ENCODE results near the gene PML.
"Not testable (repeated sequence)": the region's sequence is repeated elsewhere in the genome, so short reads cannot be mapped to it uniquely, and the experiment has no call there.

Gene PML

DNA sequence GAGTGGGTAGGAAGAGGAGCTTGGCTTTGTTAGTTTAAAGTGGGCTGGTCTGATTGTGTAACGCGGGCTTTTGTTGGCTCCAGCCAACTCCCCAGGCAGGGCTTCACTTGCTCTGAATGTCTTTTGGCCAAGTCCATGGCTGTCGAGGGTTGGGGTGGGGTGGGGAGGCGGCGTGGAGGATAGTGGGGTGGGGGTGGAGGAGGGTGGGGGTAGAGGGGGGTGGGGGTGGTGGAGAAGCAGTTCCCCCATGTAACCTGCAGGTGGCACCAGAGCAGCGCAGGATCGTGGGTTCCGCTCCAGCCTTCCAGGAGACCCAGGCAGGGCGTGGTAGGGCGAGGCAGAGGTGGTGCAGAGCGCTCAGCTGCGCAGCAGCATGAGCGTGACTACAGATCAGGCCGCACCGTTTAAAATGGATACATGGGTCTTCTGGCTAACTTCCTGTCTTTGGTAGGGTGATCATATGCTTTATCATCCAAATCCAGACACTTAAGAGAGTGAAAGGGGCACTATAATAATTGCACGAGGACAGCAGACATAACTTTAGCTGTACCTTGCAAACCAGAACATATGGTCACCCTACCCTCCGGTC lies 59.5 kb downstream of the PML start:
- Histone ChIP-seq H3K27me3 (ENCODE audit: control insufficient read depth, insufficient read depth, low read length) (peaks cover 12% of the 10 kb centered on the region; the same call in 1 of the 2 replicates), H3K4me3 (ENCODE audit: low read depth, low read length) (no peak overlapping the region), H3K9ac (ENCODE audit: low read length) (no peak overlapping the region), H3K4me1 (ENCODE audit: control insufficient read depth, insufficient read depth, low read length) (peaks cover 5% of the 10 kb centered on the region; the same call in 1 of the 2 replicates), H3K27ac (ENCODE audit: low read depth, low read length) (no peak overlapping the region), H3K9me3 (ENCODE audit: control insufficient read depth, insufficient read depth, low read depth, low read length) (peaks cover 5% of the 10 kb centered on the region; the same call in 1 of the 2 replicates), H3K36me3 (ENCODE audit: control insufficient read depth, insufficient read depth, low read length) (no peaks in the 10 kb centered on the region)

DNA sequence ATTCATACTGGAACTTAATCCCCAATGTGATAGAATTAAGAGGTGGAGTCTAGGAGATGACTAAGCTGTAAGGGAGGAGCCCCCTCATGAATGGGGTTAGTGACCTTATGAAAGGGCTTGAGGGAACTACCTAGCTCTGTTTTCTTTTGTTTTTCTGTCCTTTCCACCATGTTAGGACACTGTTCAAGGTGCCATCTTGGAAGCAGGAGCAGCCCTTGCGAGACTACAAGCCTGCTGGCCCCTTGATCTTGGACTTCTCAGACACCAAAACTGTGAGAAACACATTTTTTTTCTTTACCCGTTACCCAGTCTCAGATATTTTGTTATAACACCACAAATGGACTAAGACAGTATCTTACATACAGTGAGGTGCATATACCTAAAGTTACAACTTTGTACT lies 61.3 kb downstream of the PML start:
- Histone ChIP-seq H3K9me3 (ENCODE audit: control insufficient read depth, insufficient read depth, low read depth, low read length) (peaks cover 5% of the 10 kb centered on the region; the same call in 1 of the 2 replicates), H3K27me3 (ENCODE audit: control insufficient read depth, insufficient read depth, low read length) (peaks cover 12% of the 10 kb centered on the region; the same call in 1 of the 2 replicates), H3K4me3 (ENCODE audit: low read depth, low read length) (no peak overlapping the region), H3K27ac (ENCODE audit: low read depth, low read length) (no peak overlapping the region), H3K36me3 (ENCODE audit: control insufficient read depth, insufficient read depth, low read length) (no peaks in the 10 kb centered on the region), H3K4me1 (ENCODE audit: control insufficient read depth, insufficient read depth, low read length) (peaks cover 5% of the 10 kb centered on the region; the same call in 1 of the 2 replicates), H3K9ac (ENCODE audit: low read length) (no peak overlapping the region)

DNA sequence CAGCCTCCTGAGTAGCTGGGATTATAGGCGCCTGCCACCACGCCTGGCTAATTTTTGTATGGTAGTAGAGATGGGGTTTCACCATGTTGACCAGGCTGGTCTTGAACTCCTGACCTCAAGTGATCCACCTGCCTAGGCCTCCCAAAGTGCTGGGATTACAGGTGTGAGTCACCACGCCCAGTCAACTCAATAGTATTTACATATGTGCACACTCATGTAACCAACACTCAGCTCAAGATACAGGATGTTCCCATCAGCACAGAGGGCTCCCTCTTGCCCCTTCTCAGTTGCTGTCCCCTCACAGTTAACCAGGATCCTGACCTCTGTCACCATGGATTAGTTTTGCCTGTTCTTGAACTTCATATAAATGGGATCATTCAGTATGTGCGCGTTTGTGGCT lies 61.8 kb downstream of the PML start:
- H3K4me1 ChIP-seq (ENCODE audit: control insufficient read depth, insufficient read depth, low read length); H3K27ac ChIP-seq (ENCODE audit: low read depth, low read length); H3K36me3 ChIP-seq (ENCODE audit: control insufficient read depth, insufficient read depth, low read length); H3K9me3 ChIP-seq (ENCODE audit: control insufficient read depth, insufficient read depth, low read depth, low read length); H3K9ac ChIP-seq (ENCODE audit: low read length); H3K4me3 ChIP-seq (ENCODE audit: low read depth, low read length): not testable (repeated sequence)
- H3K27me3 ChIP-seq (ENCODE audit: control insufficient read depth, insufficient read depth, low read length), result peaks cover 12% of the 10 kb centered on the region; the same call in 1 of the 2 replicates

DNA sequence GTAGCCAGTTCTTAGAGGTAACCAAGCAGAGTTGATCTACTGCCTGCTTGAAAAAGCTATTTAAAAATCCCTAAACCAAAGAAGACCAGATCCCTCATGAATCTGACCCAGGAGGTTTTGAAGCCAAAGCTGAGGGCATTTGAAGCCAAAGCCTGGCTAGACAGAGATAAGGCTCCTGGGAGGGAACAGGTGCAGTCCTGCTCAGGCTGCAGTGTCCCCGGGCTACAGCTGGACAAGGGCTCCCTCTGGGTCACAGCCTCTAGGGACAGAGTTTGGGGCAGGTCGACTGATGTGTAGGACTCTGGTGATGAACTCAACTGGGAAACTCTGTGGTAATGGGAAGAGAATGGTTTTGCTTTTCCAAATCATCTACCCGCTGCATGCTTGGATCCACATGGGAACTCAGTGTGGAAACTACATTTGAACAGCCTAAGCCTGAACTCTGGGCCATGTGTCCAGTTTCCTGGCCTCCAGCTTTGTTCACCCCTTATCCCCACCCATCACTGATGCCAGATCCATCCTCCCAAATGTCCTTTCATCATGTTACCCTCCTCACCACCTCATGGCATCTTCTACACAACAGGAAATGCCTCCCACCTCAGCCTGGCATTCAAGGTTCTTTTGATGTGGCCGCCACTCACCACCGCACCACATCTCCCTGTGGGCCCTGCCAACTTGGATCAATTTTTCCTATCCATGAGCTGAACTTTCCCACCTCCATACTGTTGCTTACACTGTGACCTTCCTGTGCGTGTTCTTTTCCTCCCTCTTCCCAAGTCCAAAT lies 64.7 kb downstream of the PML start:
- H3K9me3 ChIP-seq (ENCODE audit: control insufficient read depth, insufficient read depth, low read depth, low read length); H3K4me3 ChIP-seq (ENCODE audit: low read depth, low read length); H3K27ac ChIP-seq (ENCODE audit: low read depth, low read length); H3K36me3 ChIP-seq (ENCODE audit: control insufficient read depth, insufficient read depth, low read length); H3K9ac ChIP-seq (ENCODE audit: low read length); H3K4me1 ChIP-seq (ENCODE audit: control insufficient read depth, insufficient read depth, low read length): not testable (repeated sequence)
- peaks cover 11% of the 10 kb centered on the region; the same call in 1 of the 2 replicates for H3K27me3 ChIP-seq (ENCODE audit: control insufficient read depth, insufficient read depth, low read length)

DNA sequence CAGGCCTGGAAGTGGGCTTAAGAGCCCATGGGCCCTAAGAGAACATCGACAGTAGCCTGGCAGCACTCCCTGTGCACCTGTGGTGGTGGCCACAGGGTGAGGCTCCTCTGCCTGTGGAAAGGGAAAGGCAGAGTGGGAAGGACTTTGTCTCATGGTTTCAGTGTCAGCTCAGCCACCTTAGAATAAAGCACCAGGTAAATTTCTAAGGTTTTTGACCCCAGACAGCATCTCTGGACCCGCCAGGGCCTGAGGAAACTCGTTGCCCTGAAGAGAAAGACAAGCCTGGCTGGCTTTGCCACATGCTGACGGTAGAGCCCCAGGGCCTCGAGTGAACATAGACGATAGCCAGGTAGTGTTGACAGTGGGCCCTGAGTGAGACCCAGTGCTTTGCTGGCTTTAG lies 65.7 kb downstream of the PML start:
- Histone ChIP-seq H3K4me1 (ENCODE audit: control insufficient read depth, insufficient read depth, low read length) (no peaks in the 10 kb centered on the region), H3K4me3 (ENCODE audit: low read depth, low read length) (no peak overlapping the region), H3K36me3 (ENCODE audit: control insufficient read depth, insufficient read depth, low read length) (no peaks in the 10 kb centered on the region), H3K9ac (ENCODE audit: low read length) (no peak overlapping the region), H3K27me3 (ENCODE audit: control insufficient read depth, insufficient read depth, low read length) (peaks cover 2% of the 10 kb centered on the region; the same call in 1 of the 2 replicates), H3K9me3 (ENCODE audit: control insufficient read depth, insufficient read depth, low read depth, low read length) (peaks cover 5% of the 10 kb centered on the region; the same call in 1 of the 2 replicates), H3K27ac (ENCODE audit: low read depth, low read length) (no peak overlapping the region)

DNA sequence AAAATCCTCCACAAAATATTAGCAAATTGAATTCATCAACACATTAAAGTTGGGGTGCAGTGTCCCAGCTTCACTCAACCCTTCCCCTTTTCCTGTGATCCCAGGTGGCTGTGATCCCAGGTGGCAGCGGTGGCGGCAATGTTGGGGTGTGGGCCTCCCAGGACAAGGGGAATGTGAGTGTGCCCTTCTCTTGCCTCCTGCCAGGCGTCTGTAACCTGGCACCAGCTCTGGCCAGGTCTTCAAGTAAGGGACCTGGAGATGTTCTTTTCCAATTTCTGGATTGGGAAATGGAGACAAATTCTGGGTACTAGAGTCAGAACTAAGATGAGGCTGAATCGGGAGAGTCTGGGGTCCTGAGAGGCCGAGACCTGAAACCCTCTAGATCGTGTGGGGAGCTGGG lies 67.7 kb downstream of the PML start:
- Histone ChIP-seq H3K4me3 (ENCODE audit: low read depth, low read length) (no peak overlapping the region), H3K36me3 (ENCODE audit: control insufficient read depth, insufficient read depth, low read length) (no peaks in the 10 kb centered on the region), H3K27ac (ENCODE audit: low read depth, low read length) (no peak overlapping the region), H3K27me3 (ENCODE audit: control insufficient read depth, insufficient read depth, low read length) (no peaks in the 10 kb centered on the region), H3K9ac (ENCODE audit: low read length) (no peak overlapping the region), H3K9me3 (ENCODE audit: control insufficient read depth, insufficient read depth, low read depth, low read length) (peaks cover 5% of the 10 kb centered on the region; the same call in 1 of the 2 replicates), H3K4me1 (ENCODE audit: control insufficient read depth, insufficient read depth, low read length) (no peaks in the 10 kb centered on the region)

DNA sequence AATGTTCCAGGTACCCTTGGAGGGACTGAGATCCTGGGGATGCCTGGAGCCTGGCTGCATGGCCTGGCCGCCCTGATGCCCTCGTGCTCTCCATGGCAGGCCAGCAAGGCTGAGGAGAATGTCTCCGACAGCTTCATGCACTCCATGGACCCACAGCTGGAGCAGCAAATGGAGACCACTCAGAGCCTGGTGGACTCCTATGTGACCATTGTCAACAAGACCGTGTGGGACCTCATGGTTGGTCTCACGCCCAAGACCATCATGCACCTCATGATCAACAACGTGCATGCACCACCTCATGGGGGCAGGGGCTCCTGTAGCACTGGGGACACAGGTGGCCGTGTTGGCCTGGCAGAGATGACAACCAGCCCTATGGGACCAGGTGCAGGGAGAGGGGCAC lies 68.2 kb downstream of the PML start:
- H3K9me3 ChIP-seq (ENCODE audit: control insufficient read depth, insufficient read depth, low read depth, low read length), result peaks cover 5% of the 10 kb centered on the region; the same call in 1 of the 2 replicates
- H3K27me3 ChIP-seq (ENCODE audit: control insufficient read depth, insufficient read depth, low read length), result no peaks in the 10 kb centered on the region
- no peak overlapping the region for H3K9ac ChIP-seq (ENCODE audit: low read length)
- no peak overlapping the region for H3K27ac ChIP-seq (ENCODE audit: low read depth, low read length)
- H3K4me1 ChIP-seq (ENCODE audit: control insufficient read depth, insufficient read depth, low read length), result no peaks in the 10 kb centered on the region
- no peaks in the 10 kb centered on the region for H3K36me3 ChIP-seq (ENCODE audit: control insufficient read depth, insufficient read depth, low read length)
- H3K4me3 ChIP-seq (ENCODE audit: low read depth, low read length), result no peak overlapping the region

DNA sequence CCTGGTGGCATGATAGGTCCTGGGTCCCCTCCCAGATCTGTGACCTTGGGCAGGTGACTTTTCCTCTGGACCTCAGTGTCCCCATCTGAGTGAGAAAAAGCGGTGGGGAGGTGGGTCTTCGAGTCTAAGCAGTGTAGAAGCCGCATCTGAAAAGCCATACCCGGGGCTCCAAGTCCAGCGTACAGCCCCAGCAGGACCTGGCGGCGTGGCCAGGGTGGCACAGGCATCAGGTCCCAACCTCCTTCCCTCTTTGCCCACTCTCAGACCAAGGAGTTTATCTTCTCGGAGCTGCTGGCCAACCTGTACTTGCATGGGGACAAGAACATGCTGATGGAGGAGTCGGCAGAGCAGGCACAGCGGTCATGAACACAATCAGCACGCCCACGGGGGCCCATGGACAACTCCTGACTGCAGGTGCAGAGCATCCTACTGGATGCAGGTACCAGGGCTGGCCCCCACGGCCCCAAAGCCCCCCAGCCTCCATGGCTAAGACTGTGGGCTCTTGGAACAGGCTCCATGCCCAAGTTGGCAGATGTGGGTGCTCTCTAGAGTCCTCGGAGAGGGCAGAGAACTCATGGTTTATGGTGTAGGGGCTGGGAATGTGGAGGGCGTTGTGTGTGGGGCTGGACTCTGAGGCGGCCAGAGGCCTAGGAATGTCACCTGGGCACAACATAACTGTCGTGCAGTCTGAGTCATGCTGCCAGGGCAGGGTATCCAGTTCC lies 69.1 kb downstream of the PML start:
- H3K27ac ChIP-seq (ENCODE audit: low read depth, low read length); H3K9me3 ChIP-seq (ENCODE audit: control insufficient read depth, insufficient read depth, low read depth, low read length); H3K4me3 ChIP-seq (ENCODE audit: low read depth, low read length); H3K27me3 ChIP-seq (ENCODE audit: control insufficient read depth, insufficient read depth, low read length); H3K9ac ChIP-seq (ENCODE audit: low read length); H3K36me3 ChIP-seq (ENCODE audit: control insufficient read depth, insufficient read depth, low read length); H3K4me1 ChIP-seq (ENCODE audit: control insufficient read depth, insufficient read depth, low read length): not testable (repeated sequence)

DNA sequence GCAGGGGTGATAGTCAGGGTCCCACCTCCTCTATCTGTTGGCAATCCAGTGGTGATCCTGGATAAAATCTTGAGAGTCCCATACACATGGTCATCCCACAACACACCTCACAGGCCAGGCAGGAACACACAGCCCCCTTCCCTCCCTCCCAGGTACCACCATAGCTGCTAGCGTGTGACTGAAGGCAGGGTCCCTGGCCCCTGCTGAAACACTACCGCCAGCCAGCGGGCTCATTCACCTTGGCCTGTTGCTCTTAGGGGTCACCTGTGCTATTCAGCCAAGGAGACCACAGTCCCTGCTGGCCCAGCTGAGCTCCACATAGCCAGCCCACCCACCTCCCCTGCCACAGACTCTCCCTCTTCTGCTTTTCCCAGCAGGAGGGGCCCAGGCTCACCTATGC lies 69.7 kb downstream of the PML start:
- H3K36me3 ChIP-seq (ENCODE audit: control insufficient read depth, insufficient read depth, low read length); H3K4me3 ChIP-seq (ENCODE audit: low read depth, low read length); H3K4me1 ChIP-seq (ENCODE audit: control insufficient read depth, insufficient read depth, low read length); H3K27ac ChIP-seq (ENCODE audit: low read depth, low read length); H3K27me3 ChIP-seq (ENCODE audit: control insufficient read depth, insufficient read depth, low read length); H3K9me3 ChIP-seq (ENCODE audit: control insufficient read depth, insufficient read depth, low read depth, low read length); H3K9ac ChIP-seq (ENCODE audit: low read length): not testable (repeated sequence)

DNA sequence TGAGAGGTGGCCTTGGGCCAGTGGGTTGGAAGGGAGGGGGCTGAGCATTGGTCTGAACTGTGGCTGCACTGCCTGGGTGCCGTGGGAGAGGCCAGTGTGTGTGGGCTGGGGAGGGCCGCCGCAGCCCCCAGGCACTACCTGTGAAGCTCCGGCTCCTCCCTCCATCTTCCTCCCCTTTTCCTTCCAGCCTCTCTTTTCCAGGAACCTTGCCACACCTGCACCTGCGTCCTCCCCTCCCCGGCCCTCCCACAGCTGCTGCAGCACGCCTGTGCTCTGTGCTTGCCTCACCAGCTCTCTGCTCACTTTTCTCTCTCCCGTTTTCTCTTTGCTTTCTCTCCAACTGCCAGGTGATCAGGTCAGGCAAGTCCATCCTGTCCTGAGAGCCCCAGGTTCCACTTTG lies 70.3 kb downstream of the PML start:
- not testable (repeated sequence) for H3K36me3 ChIP-seq (ENCODE audit: control insufficient read depth, insufficient read depth, low read length); H3K9me3 ChIP-seq (ENCODE audit: control insufficient read depth, insufficient read depth, low read depth, low read length); H3K27me3 ChIP-seq (ENCODE audit: control insufficient read depth, insufficient read depth, low read length); H3K9ac ChIP-seq (ENCODE audit: low read length); H3K27ac ChIP-seq (ENCODE audit: low read depth, low read length); H3K4me3 ChIP-seq (ENCODE audit: low read depth, low read length); H3K4me1 ChIP-seq (ENCODE audit: control insufficient read depth, insufficient read depth, low read length)

All from HUES6 (cell line).